GM12875 (cell line): ENCODE measurements around the gene PARP8.

Experiments
- H3K4me3 ChIP-seq: one replicate; pipeline ENCODE4 v1.5.1; 2011; ENCODE audit warnings: low read depth, low read length, control low read depth
- TF ChIP-seq, protein P1 (sequence below): IDR thresholded peaks from 2 replicates; pipeline ENCODE4 v1.5.1; 2011; ENCODE audit warnings: low read depth, mild to moderate bottlenecking, control low read depth, inconsistent platforms, low read length, moderate library complexity, borderline replicate concordance; ENCODE audit not compliant: insufficient read depth

The PARP8 gene

DNA sequence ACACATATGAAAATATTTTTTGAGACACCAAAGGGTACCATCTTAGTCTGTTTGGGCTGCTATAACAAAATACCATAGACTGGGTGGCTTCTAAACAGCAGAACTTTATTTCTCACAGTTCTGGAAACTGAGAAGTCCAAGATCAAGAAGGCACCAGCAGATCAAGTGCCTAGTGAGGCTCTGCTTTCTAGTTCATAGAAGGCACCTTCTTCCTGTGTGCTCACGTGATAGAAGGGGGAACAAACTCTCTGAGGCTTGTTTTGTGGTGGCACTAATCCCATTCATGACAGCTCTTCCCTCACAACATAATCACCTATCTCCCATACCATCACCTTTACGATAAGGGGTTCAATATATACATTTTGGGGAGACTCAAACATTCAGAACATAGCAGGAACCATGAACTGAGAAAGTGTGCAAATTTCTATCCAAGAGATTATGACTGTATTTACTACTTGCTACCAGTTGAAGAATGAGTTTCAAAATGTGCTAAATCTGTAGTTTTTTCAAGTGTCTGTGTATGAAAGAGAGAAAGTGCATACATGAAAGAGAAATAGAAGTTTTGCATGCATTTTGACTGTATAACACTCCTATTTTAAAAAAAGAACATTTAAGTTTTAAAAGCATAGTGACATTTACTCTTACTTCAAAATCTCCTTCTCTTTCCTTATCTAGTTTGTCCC is 207.3 kb downstream of the PARP8 start:
- H3K4me3 ChIP-seq: no peak overlapping the region
- TF ChIP-seq, protein P1, sequence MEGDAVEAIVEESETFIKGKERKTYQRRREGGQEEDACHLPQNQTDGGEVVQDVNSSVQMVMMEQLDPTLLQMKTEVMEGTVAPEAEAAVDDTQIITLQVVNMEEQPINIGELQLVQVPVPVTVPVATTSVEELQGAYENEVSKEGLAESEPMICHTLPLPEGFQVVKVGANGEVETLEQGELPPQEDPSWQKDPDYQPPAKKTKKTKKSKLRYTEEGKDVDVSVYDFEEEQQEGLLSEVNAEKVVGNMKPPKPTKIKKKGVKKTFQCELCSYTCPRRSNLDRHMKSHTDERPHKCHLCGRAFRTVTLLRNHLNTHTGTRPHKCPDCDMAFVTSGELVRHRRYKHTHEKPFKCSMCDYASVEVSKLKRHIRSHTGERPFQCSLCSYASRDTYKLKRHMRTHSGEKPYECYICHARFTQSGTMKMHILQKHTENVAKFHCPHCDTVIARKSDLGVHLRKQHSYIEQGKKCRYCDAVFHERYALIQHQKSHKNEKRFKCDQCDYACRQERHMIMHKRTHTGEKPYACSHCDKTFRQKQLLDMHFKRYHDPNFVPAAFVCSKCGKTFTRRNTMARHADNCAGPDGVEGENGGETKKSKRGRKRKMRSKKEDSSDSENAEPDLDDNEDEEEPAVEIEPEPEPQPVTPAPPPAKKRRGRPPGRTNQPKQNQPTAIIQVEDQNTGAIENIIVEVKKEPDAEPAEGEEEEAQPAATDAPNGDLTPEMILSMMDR: no peak

GRCh38 chr5:50874306-50875001 is 208.0 kb downstream of the PARP8 start:
- H3K4me3 ChIP-seq: no peak overlapping the region
- TF ChIP-seq, protein P1: no peak

DNA sequence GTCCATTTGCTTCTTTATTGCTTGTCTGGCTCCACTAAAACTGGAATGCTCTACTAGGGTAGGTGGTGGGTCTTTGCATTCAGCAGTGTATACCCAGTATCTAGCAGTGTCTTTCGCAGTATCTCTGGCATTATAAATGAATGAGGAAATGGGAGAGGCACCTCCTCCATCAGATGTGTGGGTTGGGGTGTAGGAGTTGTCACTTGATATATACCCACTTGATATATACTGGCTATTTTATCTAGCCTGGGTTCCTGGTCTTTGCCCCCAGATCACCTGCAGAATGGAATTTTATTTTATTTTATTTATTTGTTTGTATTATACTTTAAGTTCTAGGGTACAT is 208.5 kb downstream of the PARP8 start:
- TF ChIP-seq, protein P1: no peak
- H3K4me3 ChIP-seq: no peak overlapping the region

GRCh38 chr5:50878470-50878869 is 212.0 kb downstream of the PARP8 start:
- TF ChIP-seq, protein P1: no peak
- H3K4me3 ChIP-seq: no peak overlapping the region

DNA sequence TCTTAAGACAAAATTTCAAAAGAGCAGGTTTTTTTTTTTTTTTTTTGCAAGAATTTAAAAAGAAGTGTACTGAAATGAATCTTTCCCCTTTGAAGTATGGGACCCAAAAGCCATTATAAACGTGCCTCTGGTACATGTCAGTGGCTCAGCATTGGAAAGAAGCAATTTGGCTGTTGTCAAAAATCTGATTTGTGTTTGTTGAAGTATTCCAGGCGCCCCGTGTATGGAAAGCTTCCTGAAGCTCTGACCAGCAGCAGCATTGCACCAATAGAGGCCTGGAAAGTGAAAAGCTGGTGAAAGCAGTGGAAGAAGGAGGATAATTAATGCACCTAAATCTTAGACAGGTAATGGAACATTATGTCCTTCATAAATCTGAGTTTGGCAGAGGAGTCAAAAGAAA is 215.0 kb downstream of the PARP8 start:
- TF ChIP-seq, protein P1: no peak
- H3K4me3 ChIP-seq: no peak overlapping the region

DNA sequence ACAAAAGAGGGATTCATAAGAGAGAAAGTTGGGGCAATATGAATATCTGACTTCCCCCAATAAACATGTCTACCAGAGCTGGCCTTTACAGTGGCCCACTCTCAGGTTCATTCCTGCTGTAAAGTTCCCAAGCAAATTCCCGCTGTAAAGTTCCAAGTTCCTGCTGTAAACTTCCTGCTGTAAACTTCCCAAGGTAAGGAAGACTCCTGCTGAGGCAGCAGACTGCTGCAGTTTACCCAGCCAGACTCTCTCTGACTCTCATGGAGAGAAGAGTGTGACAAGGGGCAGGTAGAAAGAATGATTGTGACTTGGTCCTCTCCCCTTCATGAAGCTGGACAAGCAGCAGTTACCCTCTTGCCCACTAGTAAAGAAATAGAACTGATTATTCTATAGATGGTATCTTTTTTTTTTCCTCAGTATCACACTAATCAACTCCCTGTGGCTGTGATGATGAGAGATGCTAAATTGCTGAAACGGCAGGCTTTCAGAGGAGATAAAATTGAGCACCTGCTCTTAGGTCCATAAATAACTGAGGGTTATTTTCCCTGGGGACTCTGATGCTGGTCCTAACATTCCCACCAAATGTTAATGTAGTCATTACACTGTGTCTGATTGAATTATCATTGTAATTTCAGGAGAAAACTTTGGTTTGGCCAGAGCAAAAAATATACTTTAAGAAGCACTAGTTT is 220.4 kb downstream of the PARP8 start:
- TF ChIP-seq, protein P1: no peak
- H3K4me3 ChIP-seq: no peak overlapping the region
